IPS-20b (cell line): ENCODE data around the gene FBLN1.
A peak's percentile ranks its signal among the peaks of the same experiment; 100 is the strongest.
"Not testable (repeated sequence)": the region's sequence is repeated elsewhere in the genome, so short reads cannot be mapped to it uniquely, and the experiment has no call there.

Experiments
- H3K27ac ChIP-seq: one replicate; pipeline ENCODE4 v1.5.1; 2013; ENCODE audit warnings: low read length
- H3K27me3 ChIP-seq: 2 replicates; pipeline ENCODE4 v1.6.1; 2013; ENCODE audit warnings: mild to moderate bottlenecking, low read length, inconsistent platforms; ENCODE audit not compliant: insufficient read depth
- H3K36me3 ChIP-seq: 2 replicates; pipeline ENCODE4 v1.6.1; 2013; ENCODE audit warnings: low read depth, mild to moderate bottlenecking, inconsistent platforms, low read length, moderate library complexity; ENCODE audit not compliant: insufficient read depth
- H3K4me1 ChIP-seq: 2 replicates; pipeline ENCODE4 v1.6.1; 2013; ENCODE audit warnings: mild to moderate bottlenecking, control low read depth, inconsistent platforms, low read length, moderate library complexity; ENCODE audit not compliant: insufficient read depth
- H3K4me3 ChIP-seq: 2 replicates; pipeline ENCODE4 v1.5.1; 2013; ENCODE audit warnings: mild to moderate bottlenecking, low read length, inconsistent platforms
- H3K9ac ChIP-seq: 2 replicates; pipeline ENCODE4 v1.6.1; 2013; ENCODE audit warnings: low read depth, mild to moderate bottlenecking, inconsistent platforms, low read length, moderate library complexity
- H3K9me3 ChIP-seq: 2 replicates; pipeline ENCODE4 v1.6.1; 2013; ENCODE audit warnings: mild to moderate bottlenecking, low read depth, low read length, inconsistent platforms; ENCODE audit not compliant: insufficient read depth

The FBLN1 gene

DNA sequence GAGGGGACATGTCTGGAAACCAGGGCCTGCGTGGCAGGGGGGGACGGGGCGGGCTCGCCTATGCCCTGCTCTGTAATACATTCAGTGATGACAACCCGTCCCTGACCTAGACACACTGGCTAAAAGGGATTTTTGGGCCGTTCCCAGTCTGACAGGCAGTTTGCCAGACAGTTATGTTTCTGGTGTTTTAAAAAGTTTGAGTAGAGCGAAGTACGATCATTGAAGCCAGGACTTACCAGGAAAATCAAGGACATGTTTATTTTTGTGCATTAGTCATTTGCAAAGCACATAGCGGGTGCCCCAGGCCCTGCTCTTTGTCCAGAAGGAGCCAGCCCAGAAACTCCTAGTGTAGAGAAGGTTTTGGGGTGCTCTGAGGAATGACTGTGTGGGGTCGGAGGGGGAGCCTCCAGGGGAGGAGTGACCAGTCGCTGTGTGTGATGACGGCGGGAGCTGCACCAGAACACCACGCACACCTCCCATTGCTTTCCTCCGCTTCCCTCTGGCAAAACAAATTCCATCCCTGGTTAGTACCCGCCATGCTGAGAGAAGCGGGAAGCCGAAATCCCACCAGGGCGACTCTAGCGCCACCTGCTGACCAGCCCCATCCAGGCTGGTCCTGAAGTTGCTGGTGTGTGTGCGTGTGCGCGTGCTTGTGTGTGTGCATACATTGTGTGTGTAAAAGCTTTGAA is 50.8 kb downstream of the FBLN1 start:
- Histone ChIP-seq H3K27ac (no peak overlapping the region), H3K36me3 (peaks cover 57% of the 10 kb centered on the region), H3K27me3 (no peaks in the 10 kb centered on the region), H3K4me1 (no peaks in the 10 kb centered on the region), H3K9me3 (0 out of 2 replicates have a peak, but pooled peaks cover 1% of the 10 kb centered on the region), H3K4me3 (no peak overlapping the region), H3K9ac (peak overlapping the region; percentile 62; the same call in 1 of the 2 replicates)

DNA sequence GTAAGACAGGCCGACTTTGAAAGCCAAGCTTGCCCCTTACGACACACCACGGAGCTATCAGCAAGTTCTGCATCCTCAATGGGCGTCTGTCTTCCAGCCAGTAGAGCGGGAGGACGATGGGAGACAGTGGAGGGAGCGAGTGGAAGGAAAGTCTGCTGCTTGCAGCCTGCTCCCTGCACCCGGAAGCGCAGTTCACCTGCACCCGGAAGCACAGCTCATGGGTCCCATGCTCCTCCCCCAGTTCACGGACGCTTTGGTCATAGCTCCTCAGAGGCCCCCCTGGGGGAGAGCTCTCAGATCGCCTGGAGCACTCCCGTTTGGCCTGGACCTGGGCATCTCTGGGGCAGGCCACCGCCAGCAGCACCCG is 51.3 kb downstream of the FBLN1 start:
- Histone ChIP-seq H3K9me3 (0 out of 2 replicates have a peak, but pooled peaks cover 7% of the 10 kb centered on the region), H3K36me3 (peaks cover 57% of the 10 kb centered on the region), H3K4me1 (no peaks in the 10 kb centered on the region), H3K4me3 (no peak overlapping the region), H3K9ac (no peak overlapping the region), H3K27me3 (no peaks in the 10 kb centered on the region), H3K27ac (no peak overlapping the region)

DNA sequence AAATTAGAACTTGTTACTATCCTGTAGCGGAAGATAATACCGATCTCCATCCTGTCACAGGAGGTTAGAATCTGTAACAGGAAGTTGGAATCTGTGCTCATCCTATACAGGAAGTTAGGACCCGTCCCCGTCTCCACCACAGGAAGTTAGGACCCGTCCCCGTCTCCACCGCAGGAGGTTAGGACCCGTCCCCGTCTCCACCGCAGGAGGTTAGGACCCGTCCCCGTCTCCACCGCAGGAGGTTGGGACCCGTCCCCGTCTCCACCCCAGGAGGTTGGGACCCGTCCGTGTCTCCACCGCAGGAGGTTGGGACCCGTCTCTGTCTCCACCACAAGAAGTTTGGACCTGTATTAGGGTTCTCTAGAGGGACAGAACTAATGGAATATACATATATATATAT is 52.2 kb downstream of the FBLN1 start:
- no peak overlapping the region for H3K4me3 ChIP-seq
- no peaks in the 10 kb centered on the region for H3K4me1 ChIP-seq
- peaks cover 15% of the 10 kb centered on the region for H3K9me3 ChIP-seq
- H3K36me3 ChIP-seq = peaks cover 56% of the 10 kb centered on the region
- no peak overlapping the region for H3K27ac ChIP-seq
- no peaks in the 10 kb centered on the region for H3K27me3 ChIP-seq
- no peak overlapping the region for H3K9ac ChIP-seq

- H3K9me3 ChIP-seq = peaks cover 24% of the 10 kb centered on the region
- H3K4me3 ChIP-seq, H3K9ac ChIP-seq, H3K27ac ChIP-seq, H3K4me1 ChIP-seq, H3K27me3 ChIP-seq: not testable (repeated sequence)
- H3K36me3 ChIP-seq = peaks cover 33% of the 10 kb centered on the region
Measured at GRCh38 chr22:45557926-45558325, 55.2 kb downstream of the FBLN1 start.

DNA sequence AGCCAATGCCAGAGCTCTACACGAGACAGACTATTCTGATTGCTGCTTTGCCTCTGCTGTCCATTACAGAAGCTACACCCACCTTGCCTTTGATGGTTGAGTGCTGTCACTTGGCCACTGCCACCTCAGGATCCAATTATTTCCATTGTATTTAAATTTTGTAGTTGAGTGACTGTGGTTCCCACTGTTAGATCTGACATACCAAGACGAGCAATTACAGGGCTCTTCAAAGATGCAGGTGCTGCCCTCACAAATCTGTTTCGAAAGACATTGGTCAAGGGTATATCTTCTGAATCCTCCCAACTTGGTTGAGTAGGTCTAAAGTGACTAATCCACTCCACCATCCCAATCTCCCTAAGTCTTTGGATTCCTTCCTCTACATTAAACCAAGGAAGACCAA is 57.4 kb downstream of the FBLN1 start:
- not testable (repeated sequence) for H3K4me3 ChIP-seq, H3K27ac ChIP-seq, H3K4me1 ChIP-seq, H3K9ac ChIP-seq, H3K27me3 ChIP-seq
- H3K9me3 ChIP-seq = peaks cover 24% of the 10 kb centered on the region
- H3K36me3 ChIP-seq = peaks cover 37% of the 10 kb centered on the region

DNA sequence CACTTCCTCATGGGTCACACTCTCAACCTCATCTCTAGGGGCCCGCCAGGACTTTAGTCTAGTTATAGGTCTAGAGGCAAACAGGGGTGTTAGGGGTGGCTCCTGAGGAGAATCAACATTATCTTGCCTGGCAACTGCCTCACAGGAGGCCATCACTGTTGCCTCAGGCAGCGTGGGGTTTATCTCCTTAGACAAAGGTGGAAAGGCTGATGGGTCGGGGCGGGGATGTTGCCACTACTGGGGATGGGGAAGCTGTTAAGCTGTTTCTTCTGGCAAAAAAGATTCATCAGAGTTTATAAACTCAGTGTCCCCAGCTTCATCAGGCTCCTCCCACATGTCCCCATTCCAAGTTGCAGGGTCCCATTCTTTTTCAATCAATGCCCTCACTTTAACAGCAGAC is 58.1 kb downstream of the FBLN1 start:
- Histone ChIP-seq H3K9me3 (peaks cover 24% of the 10 kb centered on the region), H3K36me3 (peaks cover 37% of the 10 kb centered on the region)

DNA sequence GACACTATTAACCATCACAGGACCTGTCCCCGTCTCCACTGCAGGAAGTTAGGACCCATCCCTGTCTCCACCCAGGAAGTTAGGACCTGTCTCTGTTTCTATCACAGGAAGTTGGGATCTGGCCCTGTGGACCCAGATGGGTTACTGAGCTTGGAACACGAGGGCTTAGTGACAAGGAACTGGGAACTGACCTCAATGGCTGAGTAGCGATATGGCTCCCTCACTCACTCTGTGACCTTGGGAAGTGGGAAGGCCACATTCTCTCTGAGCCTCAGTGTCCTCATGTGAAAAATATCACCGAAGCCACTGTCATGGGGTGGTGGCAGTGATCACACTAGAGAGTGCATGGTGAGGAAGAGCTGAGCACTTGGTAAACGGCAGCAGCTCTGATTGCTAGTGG is 59.4 kb downstream of the FBLN1 start:
- no peak overlapping the region for H3K4me3 ChIP-seq
- no peaks in the 10 kb centered on the region for H3K4me1 ChIP-seq
- no peaks in the 10 kb centered on the region for H3K27me3 ChIP-seq
- H3K36me3 ChIP-seq = peaks cover 31% of the 10 kb centered on the region
- H3K9me3 ChIP-seq = peaks cover 24% of the 10 kb centered on the region
- H3K9ac ChIP-seq = no peak overlapping the region
- no peak overlapping the region for H3K27ac ChIP-seq

More for the DNA sequence above, 58.1 kb downstream of the FBLN1 start:
- not testable (repeated sequence) for H3K27ac ChIP-seq, H3K27me3 ChIP-seq, H3K4me3 ChIP-seq, H3K9ac ChIP-seq, H3K4me1 ChIP-seq

DNA sequence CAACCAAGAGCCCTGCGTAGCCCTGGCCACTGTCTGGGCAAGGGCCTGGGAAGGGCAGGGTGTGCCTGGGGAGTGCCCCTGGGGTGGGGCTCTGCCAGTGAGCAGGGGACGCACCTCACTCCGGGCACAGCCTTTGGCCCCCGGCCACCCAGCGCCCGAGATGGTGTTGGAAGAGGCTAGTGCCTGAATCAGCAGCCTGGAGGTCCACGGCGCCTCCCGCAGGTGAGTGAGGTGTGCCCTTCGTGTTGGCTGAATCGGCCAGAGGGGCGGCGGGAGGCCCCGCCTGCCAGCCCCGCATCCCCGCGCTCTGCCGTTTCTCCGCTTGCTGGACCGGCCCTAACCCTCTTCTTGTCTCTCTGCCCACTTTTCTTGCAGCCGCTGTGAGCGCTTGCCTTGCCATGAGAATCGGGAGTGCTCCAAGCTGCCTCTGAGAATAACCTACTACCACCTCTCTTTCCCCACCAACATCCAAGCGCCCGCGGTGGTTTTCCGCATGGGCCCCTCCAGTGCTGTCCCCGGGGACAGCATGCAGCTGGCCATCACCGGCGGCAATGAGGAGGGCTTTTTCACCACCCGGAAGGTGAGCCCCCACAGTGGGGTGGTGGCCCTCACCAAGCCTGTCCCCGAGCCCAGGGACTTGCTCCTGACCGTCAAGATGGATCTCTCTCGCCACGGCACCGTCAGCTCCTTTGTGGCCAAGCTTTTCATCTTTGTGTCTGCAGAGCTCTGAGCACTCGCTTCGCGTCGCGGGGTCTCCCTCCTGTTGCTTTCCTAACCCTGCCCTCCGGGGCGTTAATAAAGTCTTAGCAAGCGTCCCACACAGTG is 60.1 kb downstream of the FBLN1 start:
- Histone ChIP-seq H3K36me3 (peaks cover 27% of the 10 kb centered on the region), H3K4me3 (no peak overlapping the region), H3K4me1 (no peaks in the 10 kb centered on the region), H3K9me3 (peaks cover 24% of the 10 kb centered on the region), H3K27me3 (no peaks in the 10 kb centered on the region), H3K27ac (no peak overlapping the region), H3K9ac (no peak overlapping the region)

- Histone ChIP-seq H3K9ac (no peak overlapping the region), H3K4me3 (no peak overlapping the region), H3K36me3 (peaks cover 19% of the 10 kb centered on the region), H3K4me1 (no peaks in the 10 kb centered on the region), H3K27me3 (no peaks in the 10 kb centered on the region), H3K9me3 (peaks cover 22% of the 10 kb centered on the region), H3K27ac (no peak overlapping the region)
Measured at GRCh38 chr22:45563362-45564040, 60.8 kb downstream of the FBLN1 start.

GRCh38 chr22:45564349-45565030 is 61.8 kb downstream of the FBLN1 start:
- Histone ChIP-seq H3K9ac (no peak overlapping the region), H3K9me3 (peaks cover 12% of the 10 kb centered on the region; the same call in 1 of the 2 replicates), H3K4me3 (no peak overlapping the region), H3K27me3 (no peaks in the 10 kb centered on the region), H3K36me3 (peaks cover 9% of the 10 kb centered on the region), H3K27ac (no peak overlapping the region), H3K4me1 (no peaks in the 10 kb centered on the region)

GRCh38 chr22:45565171-45565570 is 62.5 kb downstream of the FBLN1 start:
- H3K4me3 ChIP-seq = no peak overlapping the region
- H3K27ac ChIP-seq = no peak overlapping the region
- peaks cover 7% of the 10 kb centered on the region for H3K36me3 ChIP-seq
- no peak overlapping the region for H3K9ac ChIP-seq
- H3K4me1 ChIP-seq = no peaks in the 10 kb centered on the region
- H3K27me3 ChIP-seq = no peaks in the 10 kb centered on the region
- H3K9me3 ChIP-seq = peaks cover 6% of the 10 kb centered on the region; the same call in 1 of the 2 replicates
